Endothelial cell of umbilical vein (primary cell): ENCODE data around the gene ENG. TPM values are rescaled to one million over a fixed set of nuclear protein-coding genes. Genes with fewer than 3 reads are reported as not detected.

Source experiments
- BruUV-seq: library from RNA; stranded (reverse); fragments of 400-500 nt; replicated peaks from 2 replicates; lab custom pipeline; 2021; lab: Mats Ljungman, UMichigan
- CTCF ChIA-PET: fragments of 300-600, 350-600 bp; sonication (Branson Sonifier 250); formaldehyde crosslinking; loops from one replicate; lab custom pipeline; 2021; ENCODE audit warnings: antibody characterized with exemption, inconsistent platforms; lab: Charles Lee
- POLR2A ChIA-PET: fragments of 300-600, 350-600 bp; sonication (Branson Sonifier 250); formaldehyde crosslinking; loops from one replicate; lab custom pipeline; 2021; ENCODE audit warnings: antibody characterized with exemption, inconsistent platforms; lab: Charles Lee
- DNase-seq: peaks from one replicate; pipeline ENCODE4 v3.0.0-alpha.2; 2011; ENCODE audit warnings: low read depth, low spot score
- FAIRE-seq: peaks from 2 replicates; lab custom pipeline; 2011; peaks lifted over from hg19 to GRCh38; lab: Jason Lieb, UNC
- H2AFZ ChIP-seq: 2 replicates; pipeline ENCODE4 v1.6.0; 2012; ENCODE audit warnings: low read depth, low read length, control low read depth, inconsistent platforms
- H3K27ac ChIP-seq: 2 replicates; pipeline ENCODE4 v1.5.1; 2011; ENCODE audit warnings: low read depth, mild to moderate bottlenecking, control low read depth, low read length, moderate library complexity; ENCODE audit not compliant: insufficient read depth
- H3K27me3 ChIP-seq, 2 experiments: 2 replicates each; pipeline versions ENCODE4 v1.6.0 to v1.6.1; 2011; ENCODE audit warnings: low read length in 2 of 2, mixed read lengths in 1 of 2; ENCODE audit not compliant: control insufficient read depth in 2 of 2, insufficient read depth in 2 of 2
- H3K36me3 ChIP-seq, 2 experiments: 2 replicates in 1 of 2; 3 replicates in 1 of 2; pipeline ENCODE4 v1.5.1; 2011; ENCODE audit warnings: low read length in 2 of 2, mild to moderate bottlenecking in 1 of 2, moderate library complexity in 1 of 2; ENCODE audit not compliant: control insufficient read depth in 2 of 2, insufficient read depth in 2 of 2; ENCODE audit errors: extremely low read depth in 1 of 2
- H3K4me1 ChIP-seq: 3 replicates; pipeline ENCODE4 v1.5.1; 2011; ENCODE audit warnings: mild to moderate bottlenecking, low read length; ENCODE audit not compliant: control insufficient read depth, insufficient read depth; ENCODE audit errors: extremely low read depth
- H3K4me2 ChIP-seq: 2 replicates; pipeline ENCODE4 v1.6.1; 2011; ENCODE audit warnings: low read length, control low read depth, mixed read lengths; ENCODE audit not compliant: insufficient read depth
- H3K4me3 ChIP-seq, 3 experiments: fragments of 200-600 bp in 1 of 3; sonication (generic), shearing (Covaris generic) in 1 of 3; replicated peaks in 1 of 3; 2 replicates each; pipeline ENCODE4 v1.5.1; 2011 to 2016; ENCODE audit warnings: control low read depth in 3 of 3, low read length in 3 of 3, mild to moderate bottlenecking in 2 of 3, inconsistent platforms in 1 of 3, low read depth in 1 of 3, moderate library complexity in 1 of 3; ENCODE audit not compliant: insufficient read depth in 1 of 3
- H3K79me2 ChIP-seq: 2 replicates; pipeline ENCODE4 v1.6.0; 2012; ENCODE audit warnings: low read length, inconsistent platforms; ENCODE audit not compliant: control insufficient read depth, insufficient read depth
- H3K9ac ChIP-seq: replicated peaks from 2 replicates; pipeline ENCODE3; 2011; ENCODE audit warnings: low read length, control low read depth; ENCODE audit not compliant: insufficient read depth; ENCODE audit errors: extremely low read depth
- H3K9me1 ChIP-seq: replicated peaks from 3 replicates; pipeline ENCODE4 v1.6.0; 2011; ENCODE audit warnings: mild to moderate bottlenecking, low read length; ENCODE audit not compliant: control insufficient read depth, insufficient read depth; ENCODE audit errors: extremely low read depth
- H3K9me3 ChIP-seq: replicated peaks from 2 replicates; pipeline ENCODE4 v1.5.1; 2012; ENCODE audit warnings: low read length, inconsistent platforms; ENCODE audit not compliant: control insufficient read depth, insufficient read depth
- H4K20me1 ChIP-seq: replicated peaks from 2 replicates; pipeline ENCODE3; 2011; ENCODE audit warnings: mild to moderate bottlenecking, low read length; ENCODE audit not compliant: control insufficient read depth, insufficient read depth; ENCODE audit errors: extremely low read depth
- CTCF ChIP-seq, 2 donors: IDR thresholded peaks; 1 replicate in 1 of 2; 2 replicates in 1 of 2; pipeline ENCODE4 v1.5.1; 2011; ENCODE audit warnings: low read length in 2 of 2, mild to moderate bottlenecking in 2 of 2, moderate library complexity in 2 of 2, control low read depth in 1 of 2, inconsistent platforms in 1 of 2, low read depth in 1 of 2; ENCODE audit not compliant: insufficient read depth in 1 of 2; ENCODE audit errors: extremely low read depth in 1 of 2
- EZH2 ChIP-seq: IDR thresholded peaks from 2 replicates; pipeline ENCODE4 v1.6.1; 2012; ENCODE audit warnings: borderline replicate concordance, low read depth, mild to moderate bottlenecking, moderate library complexity, low read length, inconsistent platforms; ENCODE audit not compliant: severe bottlenecking
- FOS ChIP-seq: IDR thresholded peaks from 2 replicates; pipeline ENCODE4 v1.6.1; 2011; ENCODE audit warnings: mild to moderate bottlenecking, low read length, moderate library complexity, borderline replicate concordance; ENCODE audit not compliant: insufficient read depth
- GATA2 ChIP-seq: IDR thresholded peaks from 2 replicates; pipeline ENCODE4 v1.7.0; 2011; ENCODE audit warnings: low read depth, mild to moderate bottlenecking, moderate library complexity, mixed read lengths, low read length; ENCODE audit not compliant: insufficient read length, insufficient read depth
- JUN ChIP-seq: IDR thresholded peaks from 2 replicates; pipeline ENCODE4 v1.6.1; 2011; ENCODE audit warnings: borderline replicate concordance, low read depth; ENCODE audit not compliant: insufficient read length, insufficient read depth
- MYC ChIP-seq: IDR thresholded peaks from one replicate; pipeline ENCODE4 v1.6.1; 2011; ENCODE audit warnings: mild to moderate bottlenecking, low read depth, low read length
- POLR2A ChIP-seq: IDR thresholded peaks from 2 replicates; pipeline ENCODE4 v1.6.1; 2012; ENCODE audit warnings: low read depth, mild to moderate bottlenecking, control low read depth, low read length
- POLR2AphosphoS5 ChIP-seq: IDR thresholded peaks from 2 replicates; pipeline ENCODE4 v1.6.1; 2012; ENCODE audit warnings: low read depth, mild to moderate bottlenecking, control low read depth, low read length, moderate library complexity; ENCODE audit not compliant: insufficient read depth
- dilution Hi-C: fragments of 300-500 bp; cut with MboI; formaldehyde crosslinking; loops from one replicate; pipeline ENCODE4 v1.15.0; 2019; ENCODE audit warnings: low sequenced_read_pairs; ENCODE audit not compliant: extremely low pct_ligation_motif_present
- intact Hi-C: fragments of 100-400 bp; cut with micrococcal nuclease; formaldehyde crosslinking; loops from one replicate; pipeline ENCODE4 v1.10.0; 2022
- polyA plus RNA-seq, 4 experiments: library from polyadenylated mRNA; depleted of rRNA in 3 of 4; stranded (reverse) in 3 of 4; unstranded in 1 of 4; fragments of >200 nt; gene quantifications; 2 replicates each; pipeline versions ENCODE4 v1.2.1 to v1.2.3, GENCODE V29; 2011 to 2012; ENCODE audit warnings: missing spikeins in 1 of 4
- total RNA-seq: library from RNA; stranded (reverse); gene quantifications from 2 replicates; pipeline ENCODE4 v1.2.3, GENCODE V29; 2021
- TF ChIP-seq, protein P1 (sequence below): IDR thresholded peaks from 2 replicates; pipeline ENCODE4 v1.6.1; 2011; ENCODE audit not compliant: insufficient read depth, insufficient read length

The ENG gene
- total and polyA plus RNA-seq, 2 donors (not counting 3 experiments of a cell fraction or from before 2014, with no cell fraction given): 338 to 728 TPM

DNA sequence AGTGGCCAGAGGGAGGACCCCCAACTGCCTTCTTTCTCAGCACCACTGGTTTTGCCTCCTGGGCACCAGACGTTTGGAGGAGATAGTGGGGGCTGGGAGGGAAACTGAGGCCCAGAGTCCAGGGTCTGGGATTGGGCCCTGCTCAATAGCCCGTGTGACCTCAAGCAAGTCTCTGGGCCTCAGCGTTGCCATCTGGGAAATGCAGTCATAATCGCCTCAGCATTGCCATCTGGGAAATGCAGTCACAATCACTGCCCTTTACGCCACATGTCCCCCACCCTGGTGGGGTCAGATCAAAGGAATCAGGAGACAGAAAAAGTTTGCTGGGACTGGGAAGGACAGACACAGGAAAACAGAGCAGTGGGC, 77.6 kb downstream of the ENG start:
- peaks cover 7% of the 10 kb centered on the region for H3K4me1 ChIP-seq
- ChIA-PET POLR2A (no interaction called here), CTCF (no interaction called here)
- H3K36me3 ChIP-seq: no peaks in the 10 kb centered on the region
- no peaks in the 10 kb centered on the region for H3K9me1 ChIP-seq
- intact Hi-C loops (no loop called here), dilution Hi-C loops (no loop called here)
- H3K27me3 ChIP-seq: no peaks in the 10 kb centered on the region
- H3K9me3 ChIP-seq: no peaks in the 10 kb centered on the region
- H3K4me2 ChIP-seq: no peak overlapping the region
- no TSS peak for BruUV-seq
- H3K4me3 ChIP-seq: no peak overlapping the region
- TF ChIP-seq, protein P1, sequence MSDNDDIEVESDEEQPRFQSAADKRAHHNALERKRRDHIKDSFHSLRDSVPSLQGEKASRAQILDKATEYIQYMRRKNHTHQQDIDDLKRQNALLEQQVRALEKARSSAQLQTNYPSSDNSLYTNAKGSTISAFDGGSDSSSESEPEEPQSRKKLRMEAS: no peak
- TF ChIP-seq CTCF (IDR thresholded peaks at IDR 0.05; ENCODE audit: extremely low read depth in 1 of 2, insufficient read depth in 1 of 2, low read depth in 1 of 2, low read length in 2 of 2): no peak
- no peak for TF ChIP-seq POLR2AphosphoS5
- TF ChIP-seq MYC: no peak
- no peak overlapping the region for H3K9ac ChIP-seq
- no peak overlapping the region for H2AFZ ChIP-seq
- H3K79me2 ChIP-seq: no peaks in the 10 kb centered on the region
- FAIRE-seq (no peak), DNase-seq (no peak)
- H3K27ac ChIP-seq: no peak overlapping the region
- no peaks in the 10 kb centered on the region for H4K20me1 ChIP-seq

DNA sequence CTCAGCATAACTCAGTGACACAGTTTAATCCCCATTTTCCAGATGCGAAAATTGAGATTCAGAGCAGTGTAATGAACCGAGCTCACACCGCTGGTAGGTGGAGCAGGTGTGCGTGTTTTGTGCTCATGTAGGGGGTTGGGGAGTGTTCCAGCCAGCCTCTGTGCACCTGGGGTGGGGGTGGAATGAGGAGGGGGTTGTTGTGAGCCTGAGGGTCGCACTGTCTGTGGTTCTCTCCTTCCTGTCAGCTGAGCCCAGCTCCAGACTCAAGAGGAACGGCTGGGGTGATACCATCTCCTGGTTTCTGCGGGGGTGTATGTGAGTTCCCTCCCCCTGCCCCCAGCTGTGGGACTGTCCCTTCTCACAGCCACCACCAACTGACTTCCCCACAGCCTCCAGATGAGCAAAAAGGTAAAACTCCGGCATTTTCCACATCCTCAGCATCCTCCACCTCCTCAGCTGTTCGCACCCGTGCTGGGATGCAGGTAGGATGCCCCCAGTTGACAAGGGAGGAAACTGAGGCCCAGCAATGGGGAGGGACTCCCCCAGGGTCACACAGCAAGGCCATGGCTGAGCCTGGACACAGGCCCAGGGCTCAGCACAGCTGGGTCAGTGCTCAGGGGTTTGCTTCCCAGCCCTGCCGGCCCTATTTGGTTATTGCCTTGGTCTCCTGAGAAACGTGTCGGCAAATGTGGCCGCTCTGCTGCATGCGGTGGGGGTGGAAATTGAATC, 78.1 kb downstream of the ENG start:
- no peak overlapping the region for H3K4me3 ChIP-seq
- BruUV-seq: no TSS peak
- no peaks in the 10 kb centered on the region for H3K79me2 ChIP-seq
- no peaks in the 10 kb centered on the region for H3K27me3 ChIP-seq
- CTCF ChIA-PET: no interaction called here
- TF ChIP-seq, protein P1: no peak
- TF ChIP-seq GATA2: no peak
- no peak for TF ChIP-seq MYC
- TF ChIP-seq CTCF (IDR thresholded peaks at IDR 0.05; ENCODE audit: extremely low read depth in 1 of 2, insufficient read depth in 1 of 2, low read depth in 1 of 2, low read length in 2 of 2): no peak
- no peak for TF ChIP-seq POLR2AphosphoS5
- no peak for TF ChIP-seq JUN
- no peak for TF ChIP-seq POLR2A
- no peak for TF ChIP-seq EZH2
- TF ChIP-seq FOS: no peak
- FAIRE-seq (no peak), DNase-seq (no peak)
- dilution Hi-C loops: no loop called here
- no peaks in the 10 kb centered on the region for H3K9me1 ChIP-seq
- no peak overlapping the region for H3K27ac ChIP-seq
- no peaks in the 10 kb centered on the region for H4K20me1 ChIP-seq
- H3K9me3 ChIP-seq: no peaks in the 10 kb centered on the region
- no peak overlapping the region for H2AFZ ChIP-seq
- H3K4me1 ChIP-seq: peaks cover 4% of the 10 kb centered on the region
- H3K4me2 ChIP-seq: no peak overlapping the region
- no peak overlapping the region for H3K9ac ChIP-seq
- H3K36me3 ChIP-seq: no peaks in the 10 kb centered on the region
- POLR2A ChIA-PET: no interaction called here
- intact Hi-C loops: no loop called here
